T-helper 2 cell (primary cell): ENCODE results near the gene MATN4.

ENCODE experiments used
- DNase-seq, 5 experiments: peaks; one replicate each; pipeline versions ENCODE4 v3.0.0 to v3.0.0-alpha.2; 2012 to 2022

MATN4 gene

GRCh38 chr20:45289942-45290676, 18.0 kb downstream of the MATN4 start:
- no peak for DNase-seq

- DNase-seq, result no peak
Measured at GRCh38 chr20:45288860-45289259, 19.2 kb downstream of the MATN4 start.

GRCh38 chr20:45288376-45288775, 19.7 kb downstream of the MATN4 start:
- no peak for DNase-seq

GRCh38 chr20:45283551-45284057, 24.5 kb downstream of the MATN4 start:
- DNase-seq, result no peak

GRCh38 chr20:45282700-45283550, 25.2 kb downstream of the MATN4 start:
- no peak for DNase-seq

GRCh38 chr20:45279992-45280391, 28.1 kb downstream of the MATN4 start:
- no peak for DNase-seq

GRCh38 chr20:45275338-45275737, 32.8 kb downstream of the MATN4 start:
- DNase-seq, result no peak

- DNase-seq, result no peak
Measured at GRCh38 chr20:45269754-45270270, 38.3 kb downstream of the MATN4 start.

GRCh38 chr20:45269056-45269455, 39.0 kb downstream of the MATN4 start:
- no peak for DNase-seq

GRCh38 chr20:45268531-45268930, 39.6 kb downstream of the MATN4 start:
- no peak for DNase-seq

GRCh38 chr20:45266977-45267376, 41.1 kb downstream of the MATN4 start:
- DNase-seq, result no peak

- no peak for DNase-seq
Measured at GRCh38 chr20:45263556-45264266, 44.4 kb downstream of the MATN4 start.

- no peak for DNase-seq
Measured at GRCh38 chr20:45258664-45259063, 49.4 kb downstream of the MATN4 start.

GRCh38 chr20:45258259-45258658, 49.8 kb downstream of the MATN4 start:
- DNase-seq, result no peak

GRCh38 chr20:45257711-45258110, 50.4 kb downstream of the MATN4 start:
- DNase-seq, result no peak

- DNase-seq, result no peak
Measured at GRCh38 chr20:45257161-45257560, 50.9 kb downstream of the MATN4 start.

- no peak for DNase-seq
Measured at GRCh38 chr20:45254383-45255262, 53.5 kb downstream of the MATN4 start, which contains the start of gene SLPI. SLPI (minus strand) TSS chr20:45254564; CDS start chr20:45254543, 21 bp downstream.

- DNase-seq, result no peak
Measured at GRCh38 chr20:45253261-45253660, 54.8 kb downstream of the MATN4 start.

GRCh38 chr20:45251884-45252560, 56.1 kb downstream of the MATN4 start:
- DNase-seq, result no peak

- no peak for DNase-seq
Measured at GRCh38 chr20:45248609-45249008, 59.5 kb downstream of the MATN4 start.

- no peak for DNase-seq
Measured at GRCh38 chr20:45247865-45248264, 60.2 kb downstream of the MATN4 start.
